Thyroid gland (tissue), 4 donors: ENCODE results near the gene NCOA5. TPM values are rescaled to one million over a fixed set of nuclear protein-coding genes. Genes with fewer than 3 reads are reported as not detected.

Source experiments
- DNase-seq, 2 donors: peaks; one replicate each; pipeline ENCODE4 v3.0.0-alpha.2; 2019
- H3K27ac ChIP-seq, 3 donors: fragments of 200-600 bp; sonication (generic); 1 replicate in 2 of 3; 2 replicates in 1 of 3; pipeline ENCODE4 v1.5.1; 2016 to 2019; ENCODE audit warnings: mild to moderate bottlenecking in 1 of 3, moderate library complexity in 1 of 3
- H3K27me3 ChIP-seq: fragments of 200-600 bp; sonication (generic); one replicate; pipeline ENCODE4 v1.5.1; 2019
- H3K36me3 ChIP-seq, 2 donors: fragments of 200-600 bp; sonication (generic); one replicate each; pipeline ENCODE4 v1.5.1; 2016 to 2019
- H3K4me1 ChIP-seq, 2 donors: fragments of 200-600 bp; sonication (generic); one replicate each; pipeline ENCODE4 v1.5.1; 2017 to 2019
- H3K4me3 ChIP-seq, 3 donors: fragments of 200-600 bp; sonication (generic); replicated peaks in 1 of 3; 1 replicate in 2 of 3; 2 replicates in 1 of 3; pipeline ENCODE4 v1.5.1; 2016; ENCODE audit warnings: mild to moderate bottlenecking in 1 of 3
- H3K9me3 ChIP-seq: fragments of 200-600 bp; sonication (generic); one replicate; pipeline ENCODE4 v1.5.1; 2017
- POLR2A ChIP-seq, 2 donors: fragments of 450-650 bp; IDR thresholded peaks; one replicate each; pipeline ENCODE4 v1.6.1; 2017; ENCODE audit warnings: antibody characterized with exemption in 2 of 2, mild to moderate bottlenecking in 2 of 2, moderate library complexity in 1 of 2
- WGBS, 2 donors: methylation state at CpG; one replicate each; pipeline ENCODE4 v1.1.5; 2017; 5-methylcytosine and 5-hydroxymethylcytosine counted together
- intact Hi-C: fragments of 100-400 bp; cut with DNase I; formaldehyde crosslinking; loops from one replicate; pipeline ENCODE4 v1.15.1; 2023
- total RNA-seq, 4 donors: library from RNA; depleted of rRNA; stranded (reverse); fragments of >200 nt; gene quantifications; one replicate each; pipeline ENCODE4 v1.2.3, GENCODE V29; 2016
- TF ChIP-seq, protein P1 (sequence below), 6 experiments: fragments of 200-600 bp in 3 of 6; fragments of 450-650 bp in 3 of 6; sonication (generic) in 3 of 6; IDR thresholded peaks; one replicate each; pipeline ENCODE4 v1.5.1; 2016 to 2019; ENCODE audit warnings: antibody characterized with exemption in 6 of 6, mild to moderate bottlenecking in 2 of 6, inconsistent platforms in 1 of 6, moderate library complexity in 1 of 6

NCOA5 gene
- total RNA-seq, 4 donors from 2014 or later, result 31.4 to 46.1 (median 37.4) TPM

- no peaks in the 10 kb centered on the region for H3K9me3 ChIP-seq
- peak; percentile 28 to 54 for DNase-seq
- no peak overlapping the region for H3K27ac ChIP-seq
- intact Hi-C loops, result no loop called here
- no peaks in the 10 kb centered on the region for H3K4me1 ChIP-seq
- 22 to 24% methylated on average over 18 of the region's 18 CpGs for WGBS, 2 donors
- no peaks in the 10 kb centered on the region for H3K36me3 ChIP-seq
- TF ChIP-seq, protein P1, sequence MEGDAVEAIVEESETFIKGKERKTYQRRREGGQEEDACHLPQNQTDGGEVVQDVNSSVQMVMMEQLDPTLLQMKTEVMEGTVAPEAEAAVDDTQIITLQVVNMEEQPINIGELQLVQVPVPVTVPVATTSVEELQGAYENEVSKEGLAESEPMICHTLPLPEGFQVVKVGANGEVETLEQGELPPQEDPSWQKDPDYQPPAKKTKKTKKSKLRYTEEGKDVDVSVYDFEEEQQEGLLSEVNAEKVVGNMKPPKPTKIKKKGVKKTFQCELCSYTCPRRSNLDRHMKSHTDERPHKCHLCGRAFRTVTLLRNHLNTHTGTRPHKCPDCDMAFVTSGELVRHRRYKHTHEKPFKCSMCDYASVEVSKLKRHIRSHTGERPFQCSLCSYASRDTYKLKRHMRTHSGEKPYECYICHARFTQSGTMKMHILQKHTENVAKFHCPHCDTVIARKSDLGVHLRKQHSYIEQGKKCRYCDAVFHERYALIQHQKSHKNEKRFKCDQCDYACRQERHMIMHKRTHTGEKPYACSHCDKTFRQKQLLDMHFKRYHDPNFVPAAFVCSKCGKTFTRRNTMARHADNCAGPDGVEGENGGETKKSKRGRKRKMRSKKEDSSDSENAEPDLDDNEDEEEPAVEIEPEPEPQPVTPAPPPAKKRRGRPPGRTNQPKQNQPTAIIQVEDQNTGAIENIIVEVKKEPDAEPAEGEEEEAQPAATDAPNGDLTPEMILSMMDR (IDR thresholded peaks at IDR 0.05), result no peak
- no peak for TF ChIP-seq POLR2A (IDR thresholded peaks at IDR 0.05)
- no peaks in the 10 kb centered on the region for H3K27me3 ChIP-seq
- no peak overlapping the region for H3K4me3 ChIP-seq
Observed at GRCh38 chr20:46040902-46041535, 48.7 kb downstream of the NCOA5 start.

GRCh38 chr20:46037036-46037435 lies 52.7 kb downstream of the NCOA5 start:
- peaks cover 0 to 2% of the 10 kb centered on the region in 2 donors for H3K4me1 ChIP-seq
- DNase-seq, result no peak
- TF ChIP-seq POLR2A (IDR thresholded peaks at IDR 0.05), result no peak
- TF ChIP-seq, protein P1 (IDR thresholded peaks at IDR 0.05), result no peak
- intact Hi-C loops, result no loop called here
- H3K4me3 ChIP-seq, result no peak overlapping the region
- 67 to 76% methylated on average over 4 to 5 of the region's 5 CpGs for WGBS, 2 donors
- H3K27me3 ChIP-seq, result no peaks in the 10 kb centered on the region
- no peak overlapping the region for H3K27ac ChIP-seq
- H3K9me3 ChIP-seq, result no peaks in the 10 kb centered on the region
- no peaks in the 10 kb centered on the region for H3K36me3 ChIP-seq

GRCh38 chr20:46036370-46036769 lies 53.4 kb downstream of the NCOA5 start:
- 74 to 84% methylated on average over 8 of the region's 8 CpGs for WGBS, 2 donors
- intact Hi-C loops, result no loop called here
- no peak overlapping the region for H3K27ac ChIP-seq
- H3K27me3 ChIP-seq, result no peaks in the 10 kb centered on the region
- H3K36me3 ChIP-seq, result no peaks in the 10 kb centered on the region
- no peak overlapping the region for H3K4me3 ChIP-seq
- no peak for TF ChIP-seq POLR2A (IDR thresholded peaks at IDR 0.05)
- TF ChIP-seq, protein P1 (IDR thresholded peaks at IDR 0.05), result no peak
- peaks cover 0 to 9% of the 10 kb centered on the region in 2 donors for H3K4me1 ChIP-seq
- no peak for DNase-seq
- H3K9me3 ChIP-seq, result no peaks in the 10 kb centered on the region

- no peak for TF ChIP-seq POLR2A (IDR thresholded peaks at IDR 0.05)
- TF ChIP-seq, protein P1 (IDR thresholded peaks at IDR 0.05), result no peak
- no peak overlapping the region for H3K27ac ChIP-seq
- DNase-seq, result no peak
- intact Hi-C loops, result no loop called here
- H3K4me3 ChIP-seq, result no peak overlapping the region
- no peaks in the 10 kb centered on the region for H3K27me3 ChIP-seq
- H3K36me3 ChIP-seq, result no peaks in the 10 kb centered on the region
- peaks cover 0 to 10% of the 10 kb centered on the region in 2 donors for H3K4me1 ChIP-seq
- H3K9me3 ChIP-seq, result no peaks in the 10 kb centered on the region
- 63 to 73% methylated on average over 6 of the region's 6 CpGs for WGBS, 2 donors
Observed at GRCh38 chr20:46035713-46036112, 54.0 kb downstream of the NCOA5 start.

DNA sequence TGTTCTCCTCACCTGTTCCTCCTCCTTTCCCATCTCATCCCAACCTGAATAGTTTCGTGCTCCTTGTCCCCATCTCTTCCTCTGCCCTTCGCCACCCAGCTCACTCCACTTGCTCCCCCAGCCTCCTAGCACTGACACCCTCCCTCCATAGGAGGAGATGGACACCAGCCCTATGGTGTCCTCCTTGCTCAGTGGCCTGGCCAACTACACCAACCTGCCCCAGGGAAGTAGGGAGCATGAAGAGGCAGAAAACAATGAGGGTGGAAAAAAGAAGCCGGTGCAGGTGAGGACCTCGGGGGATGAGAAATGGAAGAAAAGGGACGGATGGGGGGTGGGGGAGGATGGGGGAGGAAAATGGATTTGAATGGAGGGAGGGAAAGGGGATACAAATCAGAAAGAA lies 54.5 kb downstream of the NCOA5 start:
- TF ChIP-seq POLR2A (IDR thresholded peaks at IDR 0.05), result no peak
- TF ChIP-seq, protein P1 (IDR thresholded peaks at IDR 0.05), result no peak
- no peaks in the 10 kb centered on the region for H3K36me3 ChIP-seq
- no peak for DNase-seq
- intact Hi-C loops, result no loop called here
- no peaks in the 10 kb centered on the region for H3K27me3 ChIP-seq
- no peak overlapping the region for H3K27ac ChIP-seq
- H3K9me3 ChIP-seq, result no peaks in the 10 kb centered on the region
- WGBS, 2 donors, result 60 to 62% methylated on average over 5 of the region's 5 CpGs
- H3K4me1 ChIP-seq, result peaks cover 0 to 10% of the 10 kb centered on the region in 2 donors
- no peak overlapping the region for H3K4me3 ChIP-seq
